Middle frontal gyrus (tissue), 1 donor: ENCODE measurements around the gene OTOF.

Experiments
- DNase-seq: peaks from one replicate; pipeline ENCODE4 v3.0.0-alpha.2; 2015; ENCODE audit warnings: low spot score; ENCODE audit errors: extremely low spot score

Gene OTOF

GRCh38 chr2:26477911-26478253 lies at the start of gene OTOF:
Gene OTOF, minus strand, starts transcription at chr2:26478124.
- DNase-seq = no peak

- no peak for DNase-seq
These were observed 48.7 kb upstream of the OTOF start for GRCh38 chr2:26526589-26526988.

GRCh38 chr2:26526105-26526504 lies 48.2 kb upstream of the OTOF start:
- DNase-seq = no peak

DNA sequence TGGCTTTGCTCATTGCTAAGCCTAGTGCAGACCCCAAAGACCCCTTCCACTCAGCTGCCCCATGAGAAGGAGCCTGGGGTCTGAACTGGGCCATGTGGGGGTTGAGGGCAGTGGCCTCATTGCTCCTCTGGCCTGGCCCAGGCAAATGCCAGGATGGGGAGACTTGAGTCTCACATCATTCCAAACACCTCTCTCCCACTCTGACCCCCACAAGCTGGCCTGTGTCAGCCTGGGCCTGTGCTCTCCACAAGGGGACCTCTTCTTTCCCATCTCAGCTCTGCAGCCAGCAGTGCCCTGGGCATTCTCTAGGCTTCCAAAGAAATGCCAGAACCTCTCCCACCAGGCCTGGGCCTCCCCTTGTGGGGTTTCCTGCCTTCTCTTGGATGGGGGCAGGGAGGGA lies 45.8 kb upstream of the OTOF start:
- DNase-seq = no peak

- DNase-seq = no peak
These were observed 44.8 kb upstream of the OTOF start for GRCh38 chr2:26522751-26523171.

DNA sequence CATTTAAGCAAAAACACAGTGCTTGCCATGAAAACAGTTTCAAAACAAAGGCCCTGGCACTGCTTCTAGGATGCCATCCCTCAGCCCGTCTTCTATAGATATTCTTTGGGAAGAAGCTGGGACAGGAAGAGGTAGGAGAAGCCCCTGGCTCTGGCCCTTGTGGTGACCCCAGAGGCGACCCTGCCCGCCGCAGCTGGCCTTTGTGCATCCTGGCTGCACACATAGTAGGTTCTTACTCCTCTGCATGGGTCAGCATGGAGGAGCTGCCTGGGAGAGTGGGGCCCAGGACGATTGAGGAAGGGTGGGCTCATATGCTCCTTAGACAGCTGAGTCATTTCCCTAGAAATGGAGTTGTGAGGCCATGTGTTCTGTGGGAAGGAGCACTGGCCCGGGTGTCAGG lies 44.4 kb upstream of the OTOF start:
- DNase-seq = no peak

DNA sequence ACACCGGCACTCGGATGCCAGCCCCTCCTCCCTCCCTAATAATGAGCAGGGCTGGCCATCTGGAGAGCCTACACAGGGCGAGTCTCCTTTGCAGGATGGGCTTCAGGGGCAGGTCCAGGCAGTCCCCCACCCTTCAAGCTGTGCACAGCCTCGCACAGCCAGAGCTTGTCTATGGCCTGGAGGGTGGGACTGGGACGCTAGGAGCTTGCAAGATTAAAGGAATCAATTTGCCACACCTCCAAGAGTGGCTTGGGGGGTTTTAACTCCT lies 43.9 kb upstream of the OTOF start:
- no peak for DNase-seq

- no peak for DNase-seq
These were observed 43.4 kb upstream of the OTOF start for GRCh38 chr2:26521054-26521912.

DNA sequence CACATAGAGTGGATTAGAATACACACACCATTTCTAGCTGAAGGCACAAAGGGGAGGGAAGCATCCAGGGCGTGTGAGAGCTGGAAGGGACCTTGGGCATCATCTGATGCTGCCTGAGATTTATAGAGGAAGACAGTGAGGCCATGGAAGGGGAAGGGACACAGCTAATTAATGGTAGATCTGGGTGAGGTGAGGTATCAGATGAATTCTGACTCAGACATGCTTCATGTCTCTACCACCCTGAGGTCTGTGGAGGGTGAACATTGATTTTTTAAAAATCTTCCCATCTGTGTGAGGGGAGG lies 42.2 kb upstream of the OTOF start:
- DNase-seq = no peak

GRCh38 chr2:26519396-26520147 lies 41.6 kb upstream of the OTOF start:
- DNase-seq = no peak

DNA sequence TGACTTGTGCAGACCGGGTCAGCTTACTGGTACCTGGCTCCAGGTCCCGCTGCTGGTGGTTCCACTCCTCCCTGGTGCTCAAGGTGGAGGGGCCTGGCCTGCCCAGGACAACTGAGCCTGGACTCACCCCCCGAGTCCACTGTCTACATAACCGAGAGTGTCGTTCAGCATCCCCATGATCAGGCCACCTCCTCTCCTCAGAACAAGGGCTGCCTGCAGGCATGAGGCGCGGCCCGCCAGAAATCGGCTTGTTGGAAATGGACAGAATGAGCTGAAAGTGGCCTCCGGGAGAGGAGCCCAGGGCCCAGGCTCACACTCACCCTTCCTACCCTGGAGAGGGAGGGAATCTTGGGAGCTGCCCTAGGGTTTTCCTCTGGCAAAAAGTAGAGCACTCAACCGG lies 38.9 kb upstream of the OTOF start:
- DNase-seq = no peak

- no peak for DNase-seq
These were observed 38.3 kb upstream of the OTOF start for GRCh38 chr2:26516246-26516645.

DNA sequence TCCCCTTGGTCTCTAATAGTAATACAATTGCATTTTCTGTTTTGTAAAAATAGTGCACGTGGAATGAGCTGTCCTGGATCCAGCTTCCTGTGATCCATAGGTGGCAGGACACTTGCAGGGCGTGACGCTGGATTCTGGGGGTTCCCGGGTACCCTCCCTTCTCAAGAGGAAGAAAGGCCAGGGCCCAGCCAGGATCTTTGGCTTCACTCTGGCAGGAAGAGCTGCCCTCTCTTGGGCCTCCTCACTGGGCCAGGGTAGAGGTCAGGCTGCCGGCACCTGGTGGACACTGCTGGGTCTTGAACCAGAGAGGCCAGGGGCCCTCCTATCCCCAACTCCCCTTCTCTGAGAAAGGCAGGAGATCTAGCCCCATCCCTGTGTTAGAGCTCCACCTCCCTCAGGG lies 37.8 kb upstream of the OTOF start:
- no peak for DNase-seq

DNA sequence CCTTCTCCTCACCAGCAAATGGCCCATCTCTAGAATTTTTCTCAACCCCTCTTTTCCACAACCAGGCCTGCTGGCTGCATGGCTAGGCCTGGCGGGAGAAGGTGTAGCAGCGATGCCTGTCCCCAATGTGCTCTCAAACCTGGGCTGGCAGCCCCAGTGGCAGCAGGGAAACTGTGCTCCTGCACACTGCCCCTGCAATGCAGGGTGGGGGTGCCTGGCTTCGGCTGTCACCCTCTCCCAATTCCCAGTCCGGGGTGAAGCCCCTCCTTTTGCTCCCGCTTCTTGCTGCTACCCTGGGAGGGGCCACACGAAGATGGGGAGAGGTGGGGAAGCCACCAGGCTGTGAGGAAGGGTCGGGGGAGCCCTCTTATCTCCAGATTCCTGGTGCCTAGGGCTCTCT lies 36.1 kb upstream of the OTOF start:
- DNase-seq = no peak

GRCh38 chr2:26513261-26513660 lies 35.3 kb upstream of the OTOF start:
- no peak for DNase-seq

- no peak for DNase-seq
These were observed 33.5 kb upstream of the OTOF start for GRCh38 chr2:26511466-26511865.

DNA sequence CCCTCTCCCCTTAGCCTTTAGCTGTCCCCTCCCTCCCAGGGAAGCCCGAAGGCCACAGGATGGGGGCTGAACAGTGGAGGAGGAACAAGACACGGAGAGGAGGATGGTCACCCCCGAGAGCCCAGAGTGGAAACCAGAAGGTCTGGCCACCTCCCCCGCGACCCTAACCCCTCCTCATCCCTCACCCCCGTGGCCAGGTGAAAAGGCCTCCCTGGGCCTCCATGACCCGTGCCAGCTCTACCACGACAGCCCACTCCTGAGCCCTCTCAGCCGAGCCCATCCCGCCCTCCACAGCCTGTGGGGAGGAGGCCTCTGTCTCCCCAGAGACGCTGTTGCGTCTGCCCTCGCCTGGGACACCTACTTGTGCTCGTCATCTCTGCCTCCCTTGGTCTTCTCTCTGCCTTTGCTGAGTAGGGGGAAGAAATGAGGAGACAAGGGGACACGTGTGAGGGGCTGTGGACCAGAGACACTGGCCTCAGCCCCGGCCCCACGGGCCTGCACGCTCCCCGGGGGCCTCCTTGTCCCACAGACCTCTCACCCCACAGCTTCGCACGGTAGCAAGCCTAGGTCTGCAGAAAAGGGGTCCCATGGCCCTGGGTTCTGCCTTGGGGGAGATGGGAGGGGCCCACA lies 32.5 kb upstream of the OTOF start:
- no peak for DNase-seq

DNA sequence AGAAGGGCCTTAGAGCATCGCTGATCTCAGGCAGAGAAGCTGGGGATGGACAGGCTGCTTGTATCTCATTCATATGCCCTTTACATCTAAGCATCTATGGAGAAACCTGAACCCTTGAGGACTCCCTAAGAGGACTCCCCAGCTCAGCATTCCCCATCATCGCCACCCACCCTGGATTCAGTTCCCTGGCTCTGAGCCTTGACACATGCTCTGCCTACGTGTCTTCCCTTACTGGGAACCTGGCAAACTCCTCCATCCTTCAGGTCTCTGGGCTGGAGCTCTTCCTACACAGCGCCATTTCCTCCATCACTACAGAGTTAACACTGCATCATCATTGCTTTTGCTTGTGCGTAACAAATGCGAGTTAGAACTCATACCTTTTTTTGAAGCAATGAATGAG lies 31.2 kb upstream of the OTOF start:
- DNase-seq = no peak

DNA sequence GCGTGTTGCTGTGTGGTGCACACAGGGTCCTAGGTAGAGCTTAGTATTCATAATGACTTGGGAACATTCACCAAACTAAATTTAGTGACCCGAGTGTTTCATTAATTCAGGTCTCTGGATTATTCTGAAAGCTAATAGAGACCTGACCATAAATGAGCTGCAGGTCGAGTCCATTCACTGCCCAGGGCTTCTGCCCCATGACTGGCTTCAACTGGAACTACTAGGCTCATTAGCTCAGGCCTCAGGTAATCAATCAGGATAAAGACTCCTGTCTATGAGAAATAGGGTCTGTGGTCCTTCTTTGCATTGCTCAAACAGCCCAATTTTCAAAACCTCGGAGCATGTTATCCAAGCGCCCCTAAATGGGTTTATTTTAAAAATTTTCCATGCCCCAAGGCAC lies 30.0 kb upstream of the OTOF start:
- no peak for DNase-seq

GRCh38 chr2:26507088-26507487 lies 29.2 kb upstream of the OTOF start:
- no peak for DNase-seq

DNA sequence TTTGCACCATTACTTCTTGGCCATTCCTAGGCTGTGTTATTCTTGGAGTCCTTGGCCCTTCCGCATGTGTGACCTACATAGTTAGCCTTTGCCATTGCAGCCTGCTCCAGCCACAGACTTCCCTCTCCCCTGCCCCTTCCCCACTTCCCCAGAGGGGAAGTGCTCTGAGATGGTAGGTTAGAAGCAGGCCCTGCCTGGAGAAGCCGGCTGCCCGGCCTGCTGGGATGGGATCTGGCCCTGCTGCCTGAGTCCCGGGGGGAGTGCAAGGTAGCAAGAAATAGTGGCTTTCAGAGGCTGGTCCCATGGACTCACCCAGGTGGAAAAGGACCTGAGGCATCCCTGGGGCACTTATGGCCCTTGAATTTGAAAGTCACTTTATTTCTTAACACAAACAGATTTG lies 28.4 kb upstream of the OTOF start:
- DNase-seq = no peak

GRCh38 chr2:26504002-26504401 lies 26.1 kb upstream of the OTOF start:
- DNase-seq = no peak
